ENCODE measurements around the gene TMC7.

DNA sequence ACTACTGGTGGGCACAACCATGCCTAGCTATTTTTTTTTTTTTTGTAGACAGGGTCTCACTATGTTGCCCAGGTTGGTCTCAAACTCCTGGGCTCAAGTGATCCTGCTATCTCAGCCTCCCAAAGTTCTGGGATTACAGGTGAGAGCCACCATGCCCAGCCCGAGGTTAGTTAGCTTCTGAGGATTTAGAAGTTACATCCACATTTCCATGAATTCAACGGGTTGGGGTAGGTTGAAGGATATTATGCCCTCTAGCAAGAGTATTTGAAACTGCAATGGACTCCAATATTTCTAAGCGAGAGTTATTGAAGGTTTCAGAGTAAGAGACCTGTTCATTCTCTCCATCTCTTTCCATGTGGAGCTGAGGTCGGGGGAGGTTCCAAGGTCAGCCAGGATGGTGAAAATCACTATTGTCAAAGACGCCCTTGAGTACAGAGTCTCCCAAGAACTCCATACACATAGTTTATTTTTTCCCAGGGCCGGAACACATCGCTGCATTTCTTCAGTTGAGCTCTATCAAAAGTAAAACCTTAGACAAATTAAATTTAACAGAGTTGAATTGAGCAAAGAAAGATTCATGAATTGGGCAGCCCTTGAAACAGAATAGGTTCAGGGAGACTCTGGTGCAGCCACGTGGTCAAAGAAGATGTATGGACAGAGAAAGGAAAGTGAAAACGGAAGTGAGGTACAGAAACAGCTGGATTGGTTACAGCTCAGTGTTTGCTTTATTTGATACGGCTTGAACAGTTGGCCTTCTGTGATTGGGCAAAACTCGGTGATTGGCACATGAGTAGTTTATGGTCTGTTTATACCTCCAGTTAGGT, 111.0 kb downstream of the TMC7 start:
- no peak for TF ChIP-seq ZNF274 (IDR thresholded peaks at IDR 0.05; ENCODE audit: low read depth, low read length)
- TF ChIP-seq SUZ12 (IDR thresholded peaks at IDR 0.05; ENCODE audit: extremely low read depth, insufficient read depth, insufficient read length), result no peak
